Testis (tissue), 2 donors: Measurements from ENCODE around the gene SUPT20HL2.

ENCODE experiments used
- CTCF ChIP-seq, 3 experiments: fragments of 450-650 bp in 2 of 3; fragments of 200-600 bp in 1 of 3; sonication (generic) in 1 of 3; IDR thresholded peaks; one replicate each; pipeline ENCODE4 v1.5.1; 2016 to 2019; ENCODE audit warnings: antibody characterized with exemption in 3 of 3, mild to moderate bottlenecking in 2 of 3, moderate library complexity in 1 of 3
- POLR2A ChIP-seq: fragments of 450-650 bp; IDR thresholded peaks from one replicate; pipeline ENCODE4 v1.6.1; 2017; ENCODE audit warnings: antibody characterized with exemption, mild to moderate bottlenecking, moderate library complexity

- no peak for TF ChIP-seq CTCF (IDR thresholded peaks at IDR 0.05)
- TF ChIP-seq POLR2A = no peak
Measured at GRCh38 chrX:24276015-24276414, 37.9 kb downstream of the SUPT20HL2 start.
